DOHH2 (cell line): Measurements from ENCODE around the gene EPN3.

ENCODE experiments used
- EZH2phosphoT487 ChIP-seq: fragments of 200-600 bp; sonication (generic); IDR thresholded peaks from 2 replicates; pipeline ENCODE4 v1.6.1; 2017; ENCODE audit warnings: borderline replicate concordance, mild to moderate bottlenecking, antibody characterized with exemption, low read length, moderate library complexity, mixed read lengths
- TF ChIP-seq, protein P1 (sequence below): fragments of 200-600 bp; sonication (generic); IDR thresholded peaks from one replicate; pipeline ENCODE4 v1.5.1; 2014; ENCODE audit warnings: antibody characterized with exemption, mild to moderate bottlenecking, low read depth, low read length; ENCODE audit not compliant: poor library complexity, severe bottlenecking

DNA sequence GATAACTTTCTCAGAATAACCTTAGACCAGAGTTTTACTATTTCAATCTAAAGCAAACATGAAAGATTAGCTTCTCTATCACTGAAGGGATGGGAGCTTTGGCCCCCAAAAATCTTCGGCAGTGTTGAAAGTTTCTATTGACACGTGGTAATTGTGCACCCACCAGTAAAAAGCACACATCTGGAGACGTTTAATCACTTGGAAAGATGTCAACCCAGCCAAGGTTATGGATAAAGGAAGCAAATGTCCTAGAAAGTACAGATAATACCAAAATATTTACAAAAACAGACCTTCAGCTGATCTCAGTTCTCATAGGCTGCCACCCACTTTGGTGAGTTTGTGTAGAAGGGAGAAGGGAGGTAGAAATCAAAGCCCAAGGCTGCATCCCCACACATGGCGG is 19.0 kb upstream of the EPN3 start:
- TF ChIP-seq, protein P1, sequence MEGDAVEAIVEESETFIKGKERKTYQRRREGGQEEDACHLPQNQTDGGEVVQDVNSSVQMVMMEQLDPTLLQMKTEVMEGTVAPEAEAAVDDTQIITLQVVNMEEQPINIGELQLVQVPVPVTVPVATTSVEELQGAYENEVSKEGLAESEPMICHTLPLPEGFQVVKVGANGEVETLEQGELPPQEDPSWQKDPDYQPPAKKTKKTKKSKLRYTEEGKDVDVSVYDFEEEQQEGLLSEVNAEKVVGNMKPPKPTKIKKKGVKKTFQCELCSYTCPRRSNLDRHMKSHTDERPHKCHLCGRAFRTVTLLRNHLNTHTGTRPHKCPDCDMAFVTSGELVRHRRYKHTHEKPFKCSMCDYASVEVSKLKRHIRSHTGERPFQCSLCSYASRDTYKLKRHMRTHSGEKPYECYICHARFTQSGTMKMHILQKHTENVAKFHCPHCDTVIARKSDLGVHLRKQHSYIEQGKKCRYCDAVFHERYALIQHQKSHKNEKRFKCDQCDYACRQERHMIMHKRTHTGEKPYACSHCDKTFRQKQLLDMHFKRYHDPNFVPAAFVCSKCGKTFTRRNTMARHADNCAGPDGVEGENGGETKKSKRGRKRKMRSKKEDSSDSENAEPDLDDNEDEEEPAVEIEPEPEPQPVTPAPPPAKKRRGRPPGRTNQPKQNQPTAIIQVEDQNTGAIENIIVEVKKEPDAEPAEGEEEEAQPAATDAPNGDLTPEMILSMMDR, result no peak
- TF ChIP-seq EZH2phosphoT487, result no peak
